HepG2 (cell line): Measurements from ENCODE around the gene FGD6. TPM values are rescaled to one million over a fixed set of nuclear protein-coding genes. Genes with fewer than 3 reads are reported as not detected.

Experiments used
- ATAC-seq: fragments of 200-7000 bp; cut with Tn5 transposase; 3 replicates; pipeline ENCODE4 v1.9.1; 2020; ENCODE audit warnings: mild to moderate bottlenecking, moderate library complexity
- BruUV-seq: library from RNA; stranded (reverse); fragments of 400-500 nt; replicated peaks from 2 replicates; lab custom pipeline; 2021; lab: Mats Ljungman, UMichigan
- CTCF ChIA-PET: fragments of 300-600 bp; formaldehyde crosslinking; extraction: SDS; loops from one replicate; lab custom pipeline; 2021; ENCODE audit warnings: low total read pairs, inconsistent platforms, low intra/inter-chr PET ratio; lab: Yijun Ruan, JAX
- POLR2A ChIA-PET: fragments of 350-600 bp; sonication (Branson Sonifier 250); formaldehyde crosslinking; loops from one replicate; lab custom pipeline; 2020; ENCODE audit warnings: antibody characterized with exemption, inconsistent platforms; lab: Yijun Ruan, JAX
- DNase-seq: peaks from one replicate; pipeline ENCODE4 v3.0.0-alpha.2; 2015; ENCODE audit warnings: low spot score
- FAIRE-seq: peaks from 3 replicates; lab custom pipeline; 2011; peaks lifted over from hg19 to GRCh38; lab: Jason Lieb, UNC
- H2AFZ ChIP-seq: one replicate; pipeline ENCODE4 v1.6.1; 2011; ENCODE audit warnings: low read length, inconsistent platforms
- H3K27ac ChIP-seq: fragments of 300-600 bp; 3 replicates; pipeline ENCODE4 v1.8.0; 2011; ENCODE audit warnings: mixed run types, mild to moderate bottlenecking, mixed read lengths, low read length, inconsistent platforms; ENCODE audit not compliant: insufficient read depth; ENCODE audit errors: extremely low read length
- H3K27me3 ChIP-seq, 2 experiments: fragments of 200-600 bp in 1 of 2; 2 replicates in 1 of 2; 3 replicates in 1 of 2; pipeline versions ENCODE4 v1.6.0 to v1.8.0; 2011; ENCODE audit warnings: low read length in 2 of 2, mild to moderate bottlenecking in 2 of 2, moderate library complexity in 2 of 2, inconsistent platforms in 1 of 2; ENCODE audit not compliant: insufficient read depth in 2 of 2, control insufficient read depth in 1 of 2
- H3K36me3 ChIP-seq, 2 experiments: fragments of 200-600 bp in 1 of 2; replicated peaks in 1 of 2; 2 replicates in 1 of 2; 3 replicates in 1 of 2; pipeline versions ENCODE4 v1.5.1 to v1.8.0; 2011; ENCODE audit warnings: low read length in 2 of 2, inconsistent platforms in 1 of 2; ENCODE audit not compliant: insufficient read depth in 2 of 2, control insufficient read depth in 1 of 2
- H3K4me1 ChIP-seq: 2 replicates; pipeline ENCODE4 v1.5.1; 2012; ENCODE audit warnings: low read length, inconsistent platforms; ENCODE audit not compliant: insufficient read depth
- H3K4me2 ChIP-seq: 2 replicates; pipeline ENCODE4 v1.6.0; 2011; ENCODE audit warnings: low read depth, low read length, inconsistent platforms
- H3K4me3 ChIP-seq, 3 experiments: fragments of 200-600 bp in 1 of 3; sonication (generic), shearing (Covaris generic) in 1 of 3; replicated peaks in 1 of 3; 2 replicates each; pipeline ENCODE4 v1.5.1; 2011 to 2016; ENCODE audit warnings: low read length in 3 of 3, inconsistent platforms in 2 of 3, low read depth in 2 of 3, mild to moderate bottlenecking in 2 of 3, control low read depth in 1 of 3, mixed read lengths in 1 of 3; ENCODE audit not compliant: insufficient read depth in 1 of 3
- H3K79me2 ChIP-seq: one replicate; pipeline ENCODE4 v1.6.1; 2011; ENCODE audit warnings: low read length, inconsistent platforms; ENCODE audit not compliant: insufficient read depth
- H3K9ac ChIP-seq: 2 replicates; pipeline ENCODE4 v1.6.0; 2011; ENCODE audit warnings: mild to moderate bottlenecking, low read depth, low read length, inconsistent platforms; ENCODE audit not compliant: insufficient read depth
- H3K9me3 ChIP-seq: 2 replicates; pipeline ENCODE4 v1.5.1; 2012; ENCODE audit warnings: mild to moderate bottlenecking, low read length
- H4K20me1 ChIP-seq: 2 replicates; pipeline ENCODE4 v1.6.0; 2011; ENCODE audit warnings: inconsistent platforms, mild to moderate bottlenecking, low read length, moderate library complexity; ENCODE audit not compliant: insufficient read depth
- CEBPG ChIP-seq: IDR thresholded peaks from 2 replicates; pipeline ENCODE4 v1.6.1; 2016
- KDM1A ChIP-seq: IDR thresholded peaks from 2 replicates; pipeline ENCODE4 v1.6.1; 2016; ENCODE audit warnings: missing compliant biosample characterization
- MAZ ChIP-seq, 2 experiments: sonication (generic) in 1 of 2; formaldehyde crosslinking in 1 of 2; IDR thresholded peaks; 2 replicates each; pipeline versions ENCODE4 v1.5.0 to v1.6.1; 2012 to 2020; ENCODE audit warnings: low read depth in 2 of 2, mild to moderate bottlenecking in 2 of 2, borderline replicate concordance in 1 of 2, improper control_type of control experiment in 1 of 2, low read length in 1 of 2, missing genetic modification reagents in 1 of 2, moderate library complexity in 1 of 2
- NFE2 ChIP-seq: sonication (generic); formaldehyde crosslinking; IDR thresholded peaks from 2 replicates; pipeline ENCODE4 v1.4.0; 2020; ENCODE audit warnings: missing genetic modification reagents
- NFYC ChIP-seq: IDR thresholded peaks from 2 replicates; pipeline ENCODE4 v1.6.1; 2016; ENCODE audit warnings: missing genetic modification reagents, missing compliant biosample characterization
- NR2F2 ChIP-seq: IDR thresholded peaks from 2 replicates; pipeline ENCODE4 v1.6.1; 2012; ENCODE audit warnings: low read depth, inconsistent platforms, borderline replicate concordance
- PHF5A ChIP-seq: IDR thresholded peaks from one replicate; pipeline ENCODE4 v1.6.1; 2018; ENCODE audit warnings: low read depth, missing genetic modification reagents; ENCODE audit not compliant: unreplicated experiment
- RORA ChIP-seq: sonication (generic); formaldehyde crosslinking; IDR thresholded peaks from 2 replicates; pipeline ENCODE4 v1.5.0; 2020; ENCODE audit warnings: mild to moderate bottlenecking, missing genetic modification reagents, moderate library complexity
- SIN3A ChIP-seq: IDR thresholded peaks from 2 replicates; pipeline ENCODE4 v1.6.1; 2011; ENCODE audit warnings: low read depth, mild to moderate bottlenecking, control low read depth, low read length, borderline replicate concordance
- ZNF788 ChIP-seq: sonication (generic); formaldehyde crosslinking; IDR thresholded peaks from 2 replicates; pipeline ENCODE4 v1.5.0; 2020; ENCODE audit warnings: mild to moderate bottlenecking, missing genetic modification reagents, borderline replicate concordance
- ZSCAN12 ChIP-seq: sonication (generic); formaldehyde crosslinking; IDR thresholded peaks from 2 replicates; pipeline ENCODE4 v1.9.0; 2021; ENCODE audit warnings: mild to moderate bottlenecking, missing genetic modification reagents
- WGBS: methylation state at CpG from one replicate; pipeline ENCODE4 v1.1.6; 2017; ENCODE audit warnings: low lambda C conversion rate; 5-methylcytosine and 5-hydroxymethylcytosine counted together
- in situ Hi-C: cut with HindIII; loops from 2 replicates; pipeline ENCODE4 v1.10.0; 2017; ENCODE audit warnings: low pct_unique_long_range_greater_than_20kb; ENCODE audit not compliant: extremely low pct_ligation_motif_present
- intact Hi-C: fragments of 100-400 bp; cut with micrococcal nuclease; formaldehyde crosslinking; loops from one replicate; pipeline ENCODE4 v1.10.0; 2022; ENCODE audit not compliant: unreplicated experiment
- polyA plus RNA-seq, 8 experiments: library from polyadenylated mRNA; depleted of rRNA in 3 of 8; stranded (reverse) in 7 of 8; unstranded in 1 of 8; fragments of >200 nt; fragmentation: Illumina TruSeq in 4 of 8; extraction: Trizol in 4 of 8; gene quantifications; 2 replicates each; pipeline versions ENCODE4 v1.2.1 to v1.2.3, GENCODE V29; 2011 to 2016; ENCODE audit warnings: low read depth in 4 of 8, missing spikeins in 1 of 8, mixed read lengths in 1 of 8; ENCODE audit not compliant: insufficient read depth in 1 of 8
- total RNA-seq, 5 experiments: library from RNA; depleted of rRNA; stranded (reverse); fragments of >200 nt; fragmentation: Illumina TruSeq; extraction: Trizol; gene quantifications; 2 replicates each; pipeline ENCODE4 v1.2.3, GENCODE V29; 2016; ENCODE audit warnings: low read depth in 1 of 5
- TF ChIP-seq, protein P1 (sequence below): sonication (generic); formaldehyde crosslinking; IDR thresholded peaks from 2 replicates; pipeline ENCODE4 v1.8.0; 2022; ENCODE audit warnings: missing genetic modification reagents, mild to moderate bottlenecking, inconsistent platforms, borderline replicate concordance

The FGD6 gene
- total and polyA plus RNA-seq, 2 of the 13 experiments (the other 11 are each of a cell fraction or from before 2014, with no cell fraction given) = 2.2 to 4.3 TPM

DNA sequence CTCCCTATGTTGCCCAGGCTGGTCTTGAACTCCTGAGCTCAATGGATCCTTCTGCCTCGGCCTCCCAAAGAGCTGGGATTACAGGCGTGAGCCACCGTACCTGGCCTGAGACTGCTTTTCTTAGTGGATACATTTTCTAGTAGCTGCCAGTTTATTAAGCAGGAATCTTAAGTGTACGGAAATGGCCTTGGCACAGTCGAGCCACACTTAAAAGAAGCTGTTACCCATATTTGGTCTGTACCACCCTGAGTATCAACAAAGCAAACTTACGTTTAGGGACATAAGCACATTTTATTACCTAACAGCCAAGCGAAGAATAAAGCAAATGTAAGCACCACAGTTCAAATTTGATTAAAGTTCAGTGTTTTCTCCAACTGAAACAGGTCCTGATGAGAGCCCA is 93.2 kb downstream of the FGD6 start:
- no peaks in the 10 kb centered on the region for H3K9me3 ChIP-seq
- no peaks in the 10 kb centered on the region for H3K4me1 ChIP-seq
- no peak for DNase-seq
- H3K4me3 ChIP-seq = no peak overlapping the region
- no peak overlapping the region for H3K9ac ChIP-seq
- no peak for ATAC-seq
- no peaks in the 10 kb centered on the region for H3K79me2 ChIP-seq
- ChIA-PET POLR2A (no interaction called here), CTCF (no interaction called here)
- no peaks in the 10 kb centered on the region for H3K36me3 ChIP-seq
- H3K27me3 ChIP-seq = no peaks in the 10 kb centered on the region
- no peaks in the 10 kb centered on the region for H4K20me1 ChIP-seq
- no peak overlapping the region for H3K4me2 ChIP-seq
- no TSS peak for BruUV-seq
- no peak overlapping the region for H2AFZ ChIP-seq
- 86% methylated on average over 7 of the region's 7 CpGs for WGBS
- no peak for TF ChIP-seq NR2F2
- no peak for TF ChIP-seq KDM1A (CRISPR knock-in tag)
- TF ChIP-seq, protein P1, sequence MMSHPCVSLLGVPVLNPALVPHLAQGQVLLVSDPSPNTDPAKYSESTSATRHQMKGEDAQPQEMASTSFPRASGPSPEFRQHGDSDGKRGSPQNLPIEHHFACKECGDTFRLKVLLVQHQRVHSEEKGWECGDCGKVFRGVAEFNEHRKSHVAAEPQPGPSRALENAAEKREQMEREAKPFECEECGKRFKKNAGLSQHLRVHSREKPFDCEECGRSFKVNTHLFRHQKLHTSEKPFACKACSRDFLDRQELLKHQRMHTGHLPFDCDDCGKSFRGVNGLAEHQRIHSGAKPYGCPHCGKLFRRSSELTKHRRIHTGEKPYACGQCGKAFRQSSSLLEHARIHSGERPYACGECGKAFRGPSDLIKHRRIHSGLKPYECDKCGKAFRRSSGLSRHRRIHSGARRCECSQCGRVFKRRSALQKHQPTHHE (CRISPR knock-in tag) = no peak
- no peak for TF ChIP-seq NFYC (CRISPR knock-in tag)
- no peak for TF ChIP-seq RORA (CRISPR knock-in tag)
- in situ Hi-C loops = loop anchor here (25.0 kb wide), 1 partner anchor 413 kb away; no protein-coding TSS in a partner anchor
- FAIRE-seq = no peak
- H3K27ac ChIP-seq = no peak overlapping the region
- intact Hi-C loops = no loop called here

DNA sequence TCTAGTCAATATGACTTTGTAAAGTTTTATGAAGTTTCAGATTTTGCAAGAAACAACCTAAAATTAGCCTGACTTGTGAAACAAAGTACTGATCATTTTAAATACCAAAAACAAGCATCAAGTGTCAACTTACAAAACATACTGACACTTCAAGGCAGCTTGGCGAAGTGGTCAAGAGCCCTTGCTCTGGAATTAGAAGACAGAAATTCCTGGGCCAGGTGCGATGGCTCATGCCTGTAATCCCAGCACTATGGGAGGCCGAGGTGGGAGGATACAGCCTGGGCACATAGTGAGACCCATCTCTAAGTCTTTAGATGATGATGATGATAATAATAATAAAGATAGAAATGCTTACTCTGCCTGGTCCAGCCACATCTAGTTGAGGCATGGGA is 98.5 kb downstream of the FGD6 start:
- FAIRE-seq = no peak
- Histone ChIP-seq H4K20me1 (no peaks in the 10 kb centered on the region), H3K27ac (no peak overlapping the region), H3K9me3 (no peaks in the 10 kb centered on the region), H3K4me3 (no peak overlapping the region), H3K36me3 (no peaks in the 10 kb centered on the region; a peak in 1 of 5 replicates), H3K79me2 (no peaks in the 10 kb centered on the region), H3K27me3 (no peaks in the 10 kb centered on the region), H3K9ac (no peak overlapping the region), H3K4me1 (peaks cover 15% of the 10 kb centered on the region), H2AFZ (no peak overlapping the region), H3K4me2 (no peak overlapping the region)
- no peak for DNase-seq
- BruUV-seq = no TSS peak
- 93% methylated on average over 3 of the region's 3 CpGs for WGBS
- CTCF ChIA-PET = interaction anchor here (2.8 to 4.3 kb wide), 2 partner anchors 217 to 415 kb away, joined by 12 to 50 read pairs; no protein-coding TSS in a partner anchor
- POLR2A ChIA-PET = no interaction called here
- in situ Hi-C loops (loop anchor here (5.0 to 25.0 kb wide), 2 partner anchors 219 to 419 kb away; no protein-coding TSS in a partner anchor), intact Hi-C loops (no loop called here)
- no peak for ATAC-seq
- TF ChIP-seq ZSCAN12 (CRISPR knock-in tag) (no peak), MAZ (IDR thresholded peaks at IDR 0.05; ENCODE audit: borderline replicate concordance, low read depth, low read length) (no peak), MAZ (CRISPR knock-in tag; IDR thresholded peaks at IDR 0.05; ENCODE audit: low read depth) (no peak), ZNF788 (CRISPR knock-in tag) (no peak), CEBPG (CRISPR knock-in tag) (no peak), NFE2 (CRISPR knock-in tag) (no peak), SIN3A (no peak), PHF5A (CRISPR knock-in tag) (no peak)
